ENCODE results near the gene ZFP92.

The ZFP92 gene

GRCh38 chrX:153411255-153411987 lies at the start of gene ZFP92:
ZFP92 (plus strand) TSS chrX:153411472; CDS start chrX:153418323, 6,851 bp downstream.
- peak in 1 of 2 donors; percentile 14 for DNase-seq (ENCODE audit: low spot score in 2 of 2)
- ATAC-seq (replicated peaks; ENCODE audit: extremely low read depth, poor library complexity, severe bottlenecking), result peak; percentile 32
- H3K9me3 Mint-ChIP-seq, result no peaks in the 10 kb centered on the region
- H3K4me1 Mint-ChIP-seq, result peaks cover 8% of the 10 kb centered on the region
- peaks cover 7% of the 10 kb centered on the region for H3K27me3 Mint-ChIP-seq
- H3K4me3 Mint-ChIP-seq, result peak within 1 kb of the TSS; percentile 71
- H3K36me3 Mint-ChIP-seq (ENCODE audit: insufficient read depth), result peaks cover 1% of the 10 kb centered on the region
- peak within 1 kb of the TSS; percentile 29 for H3K27ac Mint-ChIP-seq (ENCODE audit: low read depth)

GRCh38 chrX:153361781-153362397 lies 49.4 kb upstream of the ZFP92 start:
- no peak for DNase-seq (ENCODE audit: low spot score in 2 of 2)
- Mint-ChIP-seq H3K27me3 (no peaks in the 10 kb centered on the region), H3K4me1 (no peaks in the 10 kb centered on the region), H3K9me3 (no peaks in the 10 kb centered on the region), H3K36me3 (ENCODE audit: insufficient read depth) (no peaks in the 10 kb centered on the region), H3K27ac (ENCODE audit: low read depth) (no peak overlapping the region), H3K4me3 (no peak overlapping the region)
- ATAC-seq (replicated peaks; ENCODE audit: extremely low read depth, poor library complexity, severe bottlenecking), result no peak

GRCh38 chrX:153365670-153366069 lies 45.6 kb upstream of the ZFP92 start:
- Mint-ChIP-seq H3K36me3 (ENCODE audit: insufficient read depth) (no peaks in the 10 kb centered on the region), H3K27me3 (peaks cover 11% of the 10 kb centered on the region), H3K4me3 (no peak overlapping the region), H3K27ac (ENCODE audit: low read depth) (no peak overlapping the region), H3K9me3 (no peaks in the 10 kb centered on the region), H3K4me1 (peaks cover 3% of the 10 kb centered on the region)
- DNase-seq (ENCODE audit: low spot score in 2 of 2) (no peak), ATAC-seq (replicated peaks; ENCODE audit: extremely low read depth, poor library complexity, severe bottlenecking) (no peak)

GRCh38 chrX:153366119-153366518 lies 45.2 kb upstream of the ZFP92 start:
- no peaks in the 10 kb centered on the region for H3K36me3 Mint-ChIP-seq (ENCODE audit: insufficient read depth)
- peaks cover 15% of the 10 kb centered on the region for H3K27me3 Mint-ChIP-seq
- no peaks in the 10 kb centered on the region for H3K9me3 Mint-ChIP-seq
- H3K27ac Mint-ChIP-seq (ENCODE audit: low read depth), result no peak overlapping the region
- DNase-seq (ENCODE audit: low spot score in 2 of 2) (no peak), ATAC-seq (replicated peaks; ENCODE audit: extremely low read depth, poor library complexity, severe bottlenecking) (no peak)
- no peak overlapping the region for H3K4me3 Mint-ChIP-seq
- peaks cover 5% of the 10 kb centered on the region for H3K4me1 Mint-ChIP-seq

GRCh38 chrX:153366878-153367538 lies 44.3 kb upstream of the ZFP92 start:
- DNase-seq (ENCODE audit: low spot score in 2 of 2) (no peak), ATAC-seq (replicated peaks; ENCODE audit: extremely low read depth, poor library complexity, severe bottlenecking) (no peak)
- no peak overlapping the region for H3K27ac Mint-ChIP-seq (ENCODE audit: low read depth)
- H3K4me3 Mint-ChIP-seq, result no peak overlapping the region
- peaks cover 5% of the 10 kb centered on the region for H3K4me1 Mint-ChIP-seq
- H3K9me3 Mint-ChIP-seq, result no peaks in the 10 kb centered on the region
- no peaks in the 10 kb centered on the region for H3K36me3 Mint-ChIP-seq (ENCODE audit: insufficient read depth)
- H3K27me3 Mint-ChIP-seq, result peaks cover 15% of the 10 kb centered on the region

GRCh38 chrX:153370293-153371055 lies 40.8 kb upstream of the ZFP92 start:
- peaks cover 5% of the 10 kb centered on the region for H3K4me1 Mint-ChIP-seq
- peaks cover 15% of the 10 kb centered on the region for H3K27me3 Mint-ChIP-seq
- no peak overlapping the region for H3K4me3 Mint-ChIP-seq
- no peak overlapping the region for H3K27ac Mint-ChIP-seq (ENCODE audit: low read depth)
- DNase-seq (ENCODE audit: low spot score in 2 of 2) (no peak), ATAC-seq (replicated peaks; ENCODE audit: extremely low read depth, poor library complexity, severe bottlenecking) (no peak)
- H3K9me3 Mint-ChIP-seq, result no peaks in the 10 kb centered on the region
- H3K36me3 Mint-ChIP-seq (ENCODE audit: insufficient read depth), result no peaks in the 10 kb centered on the region

- Mint-ChIP-seq H3K4me3 (no peak overlapping the region), H3K9me3 (no peaks in the 10 kb centered on the region), H3K27me3 (peaks cover 15% of the 10 kb centered on the region), H3K4me1 (peaks cover 5% of the 10 kb centered on the region), H3K27ac (ENCODE audit: low read depth) (no peak overlapping the region), H3K36me3 (ENCODE audit: insufficient read depth) (no peaks in the 10 kb centered on the region)
- no peak for ATAC-seq (replicated peaks; ENCODE audit: extremely low read depth, poor library complexity, severe bottlenecking)
- DNase-seq (ENCODE audit: low spot score in 2 of 2), result no peak
These were observed 40.0 kb upstream of the ZFP92 start for GRCh38 chrX:153371256-153371655.

- DNase-seq (ENCODE audit: low spot score in 2 of 2) (no peak), ATAC-seq (replicated peaks; ENCODE audit: extremely low read depth, poor library complexity, severe bottlenecking) (no peak)
- Mint-ChIP-seq H3K36me3 (ENCODE audit: insufficient read depth) (no peaks in the 10 kb centered on the region), H3K9me3 (no peaks in the 10 kb centered on the region), H3K4me3 (no peak overlapping the region), H3K27me3 (peaks cover 15% of the 10 kb centered on the region), H3K27ac (ENCODE audit: low read depth) (no peak overlapping the region), H3K4me1 (peaks cover 5% of the 10 kb centered on the region)
These were observed 38.3 kb upstream of the ZFP92 start for GRCh38 chrX:153372949-153373348.

- Mint-ChIP-seq H3K4me1 (peaks cover 5% of the 10 kb centered on the region), H3K27ac (ENCODE audit: low read depth) (no peak overlapping the region), H3K36me3 (ENCODE audit: insufficient read depth) (no peaks in the 10 kb centered on the region), H3K27me3 (peaks cover 15% of the 10 kb centered on the region), H3K4me3 (no peak overlapping the region), H3K9me3 (no peaks in the 10 kb centered on the region)
- ATAC-seq (replicated peaks; ENCODE audit: extremely low read depth, poor library complexity, severe bottlenecking) (no peak), DNase-seq (ENCODE audit: low spot score in 2 of 2) (no peak)
These were observed 36.8 kb upstream of the ZFP92 start for GRCh38 chrX:153374426-153374825.

- no peak for DNase-seq (ENCODE audit: low spot score in 2 of 2)
- H3K4me1 Mint-ChIP-seq, result peaks cover 3% of the 10 kb centered on the region
- ATAC-seq (replicated peaks; ENCODE audit: extremely low read depth, poor library complexity, severe bottlenecking), result no peak
- H3K4me3 Mint-ChIP-seq, result no peak overlapping the region
- H3K36me3 Mint-ChIP-seq (ENCODE audit: insufficient read depth), result no peaks in the 10 kb centered on the region
- peaks cover 5% of the 10 kb centered on the region for H3K27me3 Mint-ChIP-seq
- no peaks in the 10 kb centered on the region for H3K9me3 Mint-ChIP-seq
- H3K27ac Mint-ChIP-seq (ENCODE audit: low read depth), result no peak overlapping the region
These were observed 35.7 kb upstream of the ZFP92 start for GRCh38 chrX:153375571-153375970.

- Mint-ChIP-seq H3K36me3 (ENCODE audit: insufficient read depth) (no peaks in the 10 kb centered on the region), H3K4me3 (no peak overlapping the region), H3K9me3 (no peaks in the 10 kb centered on the region), H3K4me1 (no peaks in the 10 kb centered on the region), H3K27ac (ENCODE audit: low read depth) (no peak overlapping the region), H3K27me3 (no peaks in the 10 kb centered on the region)
- ATAC-seq (replicated peaks; ENCODE audit: extremely low read depth, poor library complexity, severe bottlenecking) (no peak), DNase-seq (ENCODE audit: low spot score in 2 of 2) (no peak)
These were observed 33.5 kb upstream of the ZFP92 start for GRCh38 chrX:153377727-153378126.

GRCh38 chrX:153378607-153379006 lies 32.7 kb upstream of the ZFP92 start:
- Mint-ChIP-seq H3K27ac (ENCODE audit: low read depth) (no peak overlapping the region), H3K27me3 (no peaks in the 10 kb centered on the region), H3K36me3 (ENCODE audit: insufficient read depth) (no peaks in the 10 kb centered on the region), H3K9me3 (no peaks in the 10 kb centered on the region), H3K4me3 (no peak overlapping the region), H3K4me1 (no peaks in the 10 kb centered on the region)
- ATAC-seq (replicated peaks; ENCODE audit: extremely low read depth, poor library complexity, severe bottlenecking), result no peak
- DNase-seq (ENCODE audit: low spot score in 2 of 2), result no peak

Data from central memory CD8-positive, alpha-beta T cell (primary cell).